HL-60 (cell line): Measurements from ENCODE around the gene PRSS3.
"Not testable (repeated sequence)": the region's sequence is repeated elsewhere in the genome, so short reads cannot be mapped to it uniquely, and the experiment has no call there.

Experiments
- DNase-seq, 2 experiments: peaks; one replicate each; pipeline ENCODE4 v3.0.0-alpha.2; 2010 to 2020; ENCODE audit warnings: low read depth in 1 of 2, low spot score in 1 of 2
- H3K27ac ChIP-seq: fragments of 250-450 bp; sonication (Bioruptor Pico); replicated peaks from 2 replicates; pipeline ENCODE4 v1.5.1; 2020; ENCODE audit warnings: mild to moderate bottlenecking, moderate library complexity
- H3K27me3 ChIP-seq: fragments of 250-450 bp; sonication (Bioruptor Pico); 2 replicates; pipeline ENCODE4 v1.5.1; 2021; ENCODE audit warnings: mild to moderate bottlenecking, moderate library complexity; ENCODE audit not compliant: insufficient read depth, poor library complexity, severe bottlenecking
- H3K4me3 ChIP-seq: replicated peaks from 2 replicates; pipeline ENCODE4 v1.5.1; 2011; ENCODE audit warnings: mild to moderate bottlenecking, control low read depth, low read length; ENCODE audit not compliant: insufficient read depth
- CTCF ChIP-seq: IDR thresholded peaks from one replicate; pipeline ENCODE4 v1.5.1; 2011; ENCODE audit warnings: low read length, control low read depth, inconsistent platforms; ENCODE audit not compliant: insufficient read depth
- GABPA ChIP-seq: IDR thresholded peaks from 2 replicates; pipeline ENCODE4 v1.6.1; 2012; ENCODE audit warnings: low read depth
- POLR2AphosphoS5 ChIP-seq: IDR thresholded peaks from 2 replicates; pipeline ENCODE4 v1.6.1; 2012; ENCODE audit warnings: low read depth
- REST ChIP-seq: IDR thresholded peaks from 2 replicates; pipeline ENCODE4 v1.6.1; 2012; ENCODE audit warnings: low read depth; ENCODE audit not compliant: insufficient replicate concordance
- SPI1 ChIP-seq: IDR thresholded peaks from 2 replicates; pipeline ENCODE4 v1.6.1; 2012; ENCODE audit warnings: low read depth, mild to moderate bottlenecking, borderline replicate concordance

The PRSS3 gene

GRCh38 chr9:33800886-33801285 lies 5.5 kb downstream of the PRSS3 start:
- TF ChIP-seq REST = no peak
- TF ChIP-seq SPI1 = no peak
- TF ChIP-seq GABPA = no peak
- no peak for TF ChIP-seq CTCF
- TF ChIP-seq POLR2AphosphoS5 = no peak
- Histone ChIP-seq H3K27me3 (no peaks in the 10 kb centered on the region), H3K27ac (no peak overlapping the region), H3K4me3 (no peak overlapping the region)
- no peak for DNase-seq

GRCh38 chr9:33801943-33802500 lies 6.7 kb downstream of the PRSS3 start:
- not testable (repeated sequence) for H3K4me3 ChIP-seq, H3K27ac ChIP-seq, DNase-seq, H3K27me3 ChIP-seq

GRCh38 chr9:33804196-33804595 lies 8.8 kb downstream of the PRSS3 start:
- H3K27me3 ChIP-seq, DNase-seq, H3K4me3 ChIP-seq, H3K27ac ChIP-seq: not testable (repeated sequence)

- H3K27ac ChIP-seq, DNase-seq, H3K4me3 ChIP-seq, H3K27me3 ChIP-seq: not testable (repeated sequence)
Measured at GRCh38 chr9:33807156-33807555, 11.8 kb downstream of the PRSS3 start.

GRCh38 chr9:33808979-33809322 lies 13.6 kb downstream of the PRSS3 start:
- not testable (repeated sequence) for DNase-seq, H3K27ac ChIP-seq, H3K4me3 ChIP-seq

GRCh38 chr9:33809506-33809905 lies 14.1 kb downstream of the PRSS3 start:
- DNase-seq = no peak
- H3K4me3 ChIP-seq = no peak overlapping the region
- TF ChIP-seq REST (no peak), CTCF (no peak), GABPA (no peak), POLR2AphosphoS5 (no peak), SPI1 (no peak)
- no peak overlapping the region for H3K27ac ChIP-seq
- H3K27me3 ChIP-seq = no peaks in the 10 kb centered on the region

More at GRCh38 chr9:33808979-33809322, 13.6 kb downstream of the PRSS3 start:
- H3K27me3 ChIP-seq = not testable (repeated sequence)
